Kasumi-1 (cell line): ENCODE results near the gene VASH2.

Experiments used
- DNase-seq, 2 experiments: peaks; one replicate each; lab custom pipeline; 2025; lab: John Stamatoyannopoulos, UW

The VASH2 gene

DNA sequence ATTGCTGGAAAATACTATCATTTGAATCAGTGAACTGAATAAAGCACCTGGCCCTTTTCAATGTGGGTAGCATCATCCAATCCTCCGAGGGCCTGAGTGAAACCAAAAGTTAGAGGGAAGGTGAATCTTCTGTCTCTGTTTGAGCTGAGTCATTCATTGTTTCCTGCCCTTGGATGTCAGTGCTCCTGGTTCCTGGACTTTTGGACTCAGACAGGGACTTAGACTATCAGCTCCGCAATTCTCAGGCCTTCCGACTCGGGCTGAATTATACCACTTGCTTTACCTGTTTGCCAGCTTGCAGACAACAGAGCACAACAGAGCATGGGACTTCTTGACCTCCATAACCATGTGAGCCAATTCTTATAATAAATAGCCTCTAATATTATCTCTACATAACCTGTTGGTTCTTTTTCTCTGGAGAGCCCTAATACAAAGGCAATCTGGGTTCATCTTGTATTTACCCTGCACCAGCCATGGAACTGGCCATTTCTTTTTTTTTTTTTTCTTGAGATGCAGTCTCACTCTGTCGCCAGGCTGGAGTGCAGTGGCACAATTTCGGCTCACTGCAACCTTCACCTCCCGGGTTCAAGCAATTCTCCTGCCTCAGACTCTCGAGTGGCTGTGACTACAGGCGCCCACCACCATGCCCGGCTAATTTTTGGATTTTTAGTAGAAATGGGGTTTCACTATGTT is 19.2 kb upstream of the VASH2 start:
- no peak for DNase-seq

DNA sequence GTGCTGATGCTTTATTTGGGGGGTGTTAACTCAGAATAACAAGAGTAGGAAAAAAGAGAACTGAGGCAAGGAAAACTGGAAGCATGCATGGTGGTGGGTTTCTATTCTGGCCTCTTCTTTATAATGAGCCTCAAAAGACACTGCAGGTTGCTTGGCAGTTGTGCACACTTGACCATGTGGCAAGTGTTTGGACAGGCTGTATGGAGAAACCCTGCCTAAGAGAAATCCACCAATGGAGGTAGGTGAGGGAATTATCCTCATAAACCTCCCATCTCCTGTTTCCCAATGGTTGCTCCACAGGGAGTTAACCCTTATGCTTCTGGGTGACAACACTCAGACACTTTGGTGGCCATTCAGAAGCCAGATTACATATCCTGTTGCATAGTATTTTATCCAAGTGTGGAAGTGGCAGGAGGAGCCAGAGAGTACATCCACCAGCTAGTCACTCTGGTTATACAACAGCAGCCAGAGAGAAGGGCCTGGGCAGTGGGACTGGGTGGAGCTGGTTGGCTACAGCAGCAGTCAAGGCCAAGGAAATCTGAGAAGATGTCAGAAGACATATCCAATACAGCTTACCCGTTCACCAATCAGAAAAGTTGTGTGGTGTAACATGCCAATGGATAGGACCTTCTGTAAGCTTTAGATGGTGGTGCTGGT is 16.4 kb upstream of the VASH2 start:
- DNase-seq: no peak

DNA sequence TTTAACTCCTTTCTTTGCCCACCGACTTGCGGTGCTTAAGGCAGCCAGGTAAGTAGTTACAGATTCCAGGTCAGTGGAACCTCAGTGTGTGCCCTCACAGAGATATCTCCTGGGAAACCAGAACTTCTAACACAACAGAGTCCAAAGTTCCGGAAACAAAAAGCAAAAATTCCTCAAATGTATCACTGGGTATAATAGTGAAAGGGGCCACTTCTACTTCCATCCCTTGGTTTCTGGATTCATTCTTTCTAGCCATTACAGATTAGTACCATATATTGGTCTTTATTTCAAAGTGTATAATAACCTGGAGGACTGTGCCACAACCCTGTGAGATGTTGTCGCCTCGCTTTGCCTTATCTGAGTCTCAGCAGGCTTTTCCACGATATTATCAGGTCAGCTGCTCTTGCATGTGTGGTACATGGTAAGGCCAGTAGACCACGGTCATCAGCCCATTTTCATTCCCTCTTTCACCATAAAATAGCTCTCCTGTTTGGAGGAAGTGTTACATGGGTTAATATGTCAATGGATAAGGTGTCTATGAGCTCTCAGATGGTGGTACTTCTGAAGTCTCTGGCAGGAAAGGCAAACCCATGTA is 14.9 kb upstream of the VASH2 start:
- DNase-seq: no peak

DNA sequence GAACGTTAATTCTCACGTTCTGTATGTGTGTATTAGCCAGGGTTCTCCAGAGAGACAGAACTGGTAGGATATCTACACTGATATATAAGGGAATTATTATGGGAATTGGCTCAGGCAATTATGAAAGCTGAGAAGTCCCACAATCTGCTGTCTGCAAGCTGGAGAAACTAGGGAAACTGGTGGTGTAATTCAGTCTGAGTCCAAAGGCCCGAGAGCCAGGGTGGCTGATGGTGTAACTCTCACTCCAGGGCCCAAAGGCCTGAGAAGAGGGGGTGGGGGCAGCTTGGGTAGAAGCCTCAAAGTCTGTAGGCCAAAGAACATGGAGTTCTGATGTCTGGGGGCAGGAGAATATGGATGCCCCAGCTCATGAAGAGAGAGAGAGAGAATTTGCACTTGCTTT is 13.3 kb upstream of the VASH2 start:
- no peak for DNase-seq

DNA sequence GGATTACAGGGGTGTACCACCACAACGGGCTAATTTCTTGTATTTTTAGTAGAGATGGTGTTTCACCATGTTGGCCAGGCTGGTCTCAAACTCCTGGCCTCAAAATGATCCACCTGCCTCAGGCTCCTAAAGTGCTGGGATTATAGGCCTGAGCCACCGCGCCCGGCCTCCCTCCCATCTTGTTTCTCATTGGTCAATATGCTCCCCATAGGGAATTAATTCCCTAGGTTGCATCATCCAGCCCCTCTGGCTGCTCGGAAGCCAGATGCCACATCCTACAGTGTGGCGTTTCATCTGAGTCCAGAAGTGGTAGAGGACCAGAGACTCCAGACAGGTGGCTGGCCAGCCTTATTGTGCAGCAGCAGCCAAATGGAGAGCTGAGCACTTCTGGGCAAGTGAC is 11.5 kb upstream of the VASH2 start:
- DNase-seq: no peak

DNA sequence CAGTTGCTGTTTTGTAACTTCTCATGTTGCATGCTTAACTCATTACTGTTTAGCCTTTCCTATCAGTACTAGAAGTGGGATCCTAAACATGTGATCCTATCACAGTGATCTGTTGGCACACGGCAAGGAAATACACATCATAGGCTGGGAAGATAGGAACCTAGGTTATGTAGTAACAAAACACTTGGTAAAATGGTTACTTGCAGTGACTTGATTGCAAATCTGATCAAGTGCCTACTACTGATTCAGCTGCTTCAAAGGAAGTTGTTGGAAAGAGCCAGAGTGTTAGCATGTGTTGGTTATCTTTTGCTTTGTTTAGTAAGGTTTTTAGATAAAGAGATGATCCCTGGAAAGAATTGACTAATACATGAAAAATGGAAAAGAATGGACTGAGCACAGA is 8.9 kb upstream of the VASH2 start:
- DNase-seq: no peak

DNA sequence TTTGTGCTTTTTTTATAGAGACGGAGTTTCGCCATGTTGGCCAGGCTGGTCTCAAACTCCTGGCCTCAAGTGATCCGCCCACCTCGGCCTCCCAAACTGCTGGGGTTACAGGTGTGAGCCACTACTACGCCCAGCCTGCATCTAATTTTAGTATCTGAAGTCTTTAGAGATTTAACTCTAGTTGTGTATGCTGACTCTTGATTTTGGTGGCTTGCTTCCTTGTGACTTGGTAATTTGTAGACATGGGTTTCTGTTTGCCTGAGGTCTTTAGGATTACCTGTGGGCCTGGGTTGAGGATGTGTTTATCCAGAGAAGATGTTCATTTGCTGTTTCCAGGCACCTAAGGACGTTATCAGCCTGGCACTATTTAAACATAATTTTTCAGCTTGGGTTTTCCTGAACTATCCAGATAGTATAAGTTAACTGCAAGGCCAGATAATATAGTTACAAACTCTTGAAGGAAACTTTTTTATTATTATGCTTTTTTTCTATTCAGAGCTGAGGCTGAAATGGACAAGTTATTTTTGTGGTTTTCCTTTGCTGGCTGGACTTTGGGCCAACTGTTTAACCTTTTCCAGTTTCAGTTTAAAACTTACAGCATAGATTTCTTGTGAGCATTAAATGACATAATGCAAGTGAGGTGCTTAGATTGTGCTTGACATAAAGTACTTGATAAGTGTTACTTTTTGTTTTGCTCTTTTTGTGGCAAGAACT is 7.5 kb upstream of the VASH2 start:
- DNase-seq: no peak

DNA sequence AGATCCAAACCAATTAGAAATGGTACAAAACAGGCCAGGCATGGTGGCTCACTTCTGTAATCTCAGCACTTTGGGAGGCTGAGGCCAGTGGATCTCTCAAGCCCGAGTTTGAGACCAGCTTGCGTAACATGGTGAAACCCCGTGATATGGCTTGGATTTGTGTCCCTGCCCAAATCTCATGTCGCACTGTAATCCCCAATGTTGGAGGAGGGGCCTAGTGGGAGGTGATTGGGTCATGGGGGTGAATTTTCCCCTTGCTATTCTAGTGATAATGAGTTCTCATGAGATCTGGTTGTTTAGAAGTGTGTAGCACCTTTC is 7.0 kb upstream of the VASH2 start:
- no peak for DNase-seq

DNA sequence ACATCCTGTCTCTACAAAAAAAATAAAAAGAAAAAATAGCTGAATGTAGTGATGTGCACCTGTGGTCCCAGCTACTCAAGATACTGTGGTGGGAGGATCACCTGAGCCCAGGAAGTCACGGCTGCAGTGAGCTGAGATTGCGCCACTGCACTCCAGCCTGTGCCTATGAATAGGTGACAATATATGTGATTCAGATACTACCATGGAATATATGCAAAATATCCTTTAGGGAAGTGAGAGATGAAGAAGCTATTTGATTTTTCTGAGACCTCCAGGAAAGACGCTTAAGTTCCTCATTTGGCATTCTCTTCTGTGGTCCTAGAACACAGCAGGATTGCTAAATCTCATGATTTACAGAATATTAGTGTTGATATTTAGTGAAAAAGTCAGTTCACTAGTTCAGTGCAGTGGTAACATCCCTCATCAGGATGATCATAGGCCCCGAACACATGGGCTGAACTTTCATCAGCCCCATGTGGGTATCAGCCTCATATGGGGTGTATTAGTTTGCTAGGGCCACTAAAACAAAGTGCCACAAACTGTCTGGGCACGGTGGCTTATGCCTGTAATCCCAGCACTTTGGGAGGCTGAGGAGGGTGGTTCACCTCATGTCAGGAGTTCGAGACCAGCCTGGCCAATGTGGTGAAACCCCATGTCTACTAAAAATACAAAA is 6.0 kb upstream of the VASH2 start:
- peak in 1 of 2 experiments; percentile 13 for DNase-seq

DNA sequence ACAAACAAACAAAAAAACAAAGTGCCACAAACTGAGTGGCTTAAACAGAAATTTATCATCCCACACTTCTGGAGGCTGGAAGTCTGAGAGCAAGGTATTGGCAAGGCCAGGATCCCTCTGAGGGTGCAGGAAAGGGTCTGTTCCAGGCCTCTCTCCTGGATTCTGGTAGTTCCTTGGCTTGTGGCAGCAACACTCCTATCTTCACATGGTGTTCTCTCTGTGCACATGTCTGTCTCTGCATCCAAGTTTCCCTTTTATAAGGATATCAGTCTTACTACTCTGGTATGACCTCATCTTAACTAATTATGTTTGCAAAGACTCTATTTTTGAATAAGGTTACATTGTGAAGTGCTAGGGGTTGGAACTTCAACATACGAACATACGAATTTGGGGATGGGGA is 5.3 kb upstream of the VASH2 start:
- no peak for DNase-seq

DNA sequence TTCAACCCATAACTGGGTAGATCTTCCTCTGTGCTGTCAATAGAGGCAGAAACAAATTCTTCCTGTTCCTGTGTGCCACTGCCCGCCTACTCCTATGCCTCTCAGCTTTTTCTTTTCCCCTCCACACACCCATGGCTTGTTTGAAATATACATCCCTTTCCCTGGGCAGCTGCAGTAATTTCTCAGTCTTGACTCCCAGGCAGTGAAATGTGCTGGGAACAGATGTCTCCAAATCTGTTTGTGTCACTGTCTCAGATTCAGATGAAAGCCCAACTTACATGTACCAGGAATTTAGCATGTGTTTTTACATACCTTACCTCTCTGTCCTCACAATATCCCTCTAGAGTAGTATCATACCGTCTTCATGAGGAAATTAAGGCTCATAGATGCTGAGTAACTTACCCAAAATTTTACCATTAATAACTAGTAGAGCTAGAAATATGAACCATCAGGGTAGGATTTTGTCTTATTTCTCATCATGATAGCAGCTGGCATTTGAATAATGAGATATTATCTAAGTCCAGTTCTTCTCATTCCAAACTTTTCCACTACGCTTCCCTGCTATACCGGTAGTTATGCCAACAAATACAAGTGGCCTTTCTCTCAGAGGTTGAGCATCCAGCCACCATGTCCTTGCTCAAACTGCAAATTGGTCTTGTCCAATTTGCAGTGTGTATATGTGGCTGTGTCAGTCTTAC is 4.7 kb upstream of the VASH2 start:
- DNase-seq: no peak

DNA sequence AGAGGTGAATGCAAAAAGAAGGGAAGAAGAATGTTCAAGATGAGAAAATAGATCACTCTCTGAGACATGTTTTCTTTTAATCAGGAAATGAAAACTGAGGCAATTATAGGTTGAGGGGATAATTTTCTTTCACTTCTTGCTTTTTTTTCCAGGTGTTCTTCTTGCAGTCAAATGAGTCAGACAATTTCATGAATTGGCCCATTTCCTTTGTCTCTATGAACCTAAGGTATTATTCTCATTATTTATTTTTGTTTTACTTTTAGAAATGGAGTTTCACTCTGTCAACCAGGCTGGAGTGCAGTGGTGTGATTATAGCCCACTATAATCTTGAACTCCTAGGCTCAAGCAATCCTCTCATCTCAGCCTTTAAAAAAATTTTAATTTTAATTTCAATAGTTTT is 3.5 kb upstream of the VASH2 start:
- no peak for DNase-seq

DNA sequence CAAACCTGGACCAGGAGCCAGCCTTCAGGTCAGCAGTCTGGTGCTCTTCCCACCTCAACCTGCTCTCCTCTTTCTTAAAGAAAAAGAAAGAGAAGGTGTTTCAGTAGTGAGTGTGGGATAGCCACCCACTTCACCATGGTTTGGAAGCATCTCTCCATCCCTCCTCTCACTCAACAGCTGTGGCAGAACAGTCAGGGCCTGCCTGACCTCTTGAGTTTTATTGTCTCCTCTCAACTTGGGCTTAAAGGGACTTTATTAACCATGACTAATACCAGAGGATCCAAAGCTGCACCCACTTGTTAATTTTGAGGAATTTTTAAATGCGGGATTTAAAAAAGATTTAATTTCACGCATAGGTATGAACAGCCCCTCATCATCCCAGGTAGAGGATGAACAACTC is 570 bp upstream of the VASH2 start:
- no peak for DNase-seq

DNA sequence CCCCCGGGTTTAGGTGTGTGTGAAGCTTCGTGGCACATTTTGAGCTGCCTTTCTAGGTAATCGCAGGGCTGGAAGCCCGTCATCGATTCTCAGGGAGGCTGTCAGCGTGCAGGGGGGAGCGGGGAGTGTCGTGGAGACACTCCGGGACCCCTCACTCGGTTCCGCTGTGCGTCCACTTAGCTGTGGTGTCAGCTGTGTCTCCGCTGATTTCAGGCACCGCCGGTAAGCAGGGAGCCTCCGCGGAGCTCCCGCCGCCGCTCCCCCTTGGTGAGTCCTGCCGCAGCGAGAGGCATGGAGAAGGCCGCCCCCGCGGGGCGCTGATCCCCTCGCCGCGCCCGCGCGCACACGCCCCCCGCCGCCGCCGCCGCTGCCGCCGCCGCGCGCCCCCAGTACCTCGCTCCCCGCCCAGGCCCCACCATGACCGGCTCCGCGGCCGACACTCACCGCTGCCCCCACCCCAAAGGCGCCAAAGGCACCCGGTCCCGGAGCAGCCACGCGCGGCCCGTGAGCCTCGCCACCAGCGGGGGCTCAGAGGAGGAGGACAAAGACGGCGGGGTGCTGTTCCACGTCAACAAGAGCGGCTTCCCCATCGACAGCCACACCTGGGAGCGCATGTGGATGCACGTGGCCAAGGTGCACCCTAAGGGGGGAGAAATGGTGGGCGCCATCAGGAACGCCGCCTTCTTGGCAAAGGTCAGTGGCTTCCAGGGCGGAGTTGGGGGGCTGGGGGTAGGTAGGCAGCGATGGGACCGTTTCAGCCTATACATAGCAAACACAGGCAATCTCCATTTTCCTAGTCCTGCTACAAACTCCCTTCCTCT is 995 bp downstream of the VASH2 start:
- no peak for DNase-seq

DNA sequence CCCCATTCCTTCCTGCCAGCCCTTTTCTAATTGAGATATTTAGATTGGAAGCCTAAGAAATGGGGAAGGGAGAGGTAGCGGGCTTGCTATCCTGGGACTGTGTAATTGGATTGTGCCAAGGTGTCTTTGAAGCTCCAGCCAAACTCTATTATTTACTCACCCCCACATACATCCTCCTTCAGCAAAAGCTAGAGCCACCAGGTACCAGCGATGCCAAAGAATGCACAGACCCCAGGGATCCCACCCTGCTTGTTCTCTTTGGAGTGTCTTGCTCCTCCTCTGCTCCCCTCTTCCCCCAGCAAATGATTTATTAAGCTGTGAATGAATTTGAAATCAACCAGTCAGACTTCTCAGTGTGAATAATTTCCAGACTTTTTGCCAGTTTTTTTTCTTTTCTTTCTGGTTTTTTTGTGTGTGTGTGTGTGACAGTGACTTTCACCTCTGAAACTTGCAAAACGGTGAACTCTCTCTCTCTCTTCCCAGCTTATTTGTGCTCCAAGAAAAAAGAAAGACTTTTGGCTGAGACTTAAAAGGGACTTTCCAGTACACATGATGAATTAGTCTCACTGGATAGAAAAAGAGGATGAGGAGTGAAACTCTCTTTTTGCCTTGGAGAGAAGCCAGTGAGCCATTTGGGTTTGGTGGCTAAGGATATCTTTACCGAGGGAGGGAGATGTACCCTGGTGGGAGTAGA is 1.8 kb downstream of the VASH2 start:
- DNase-seq: no peak

DNA sequence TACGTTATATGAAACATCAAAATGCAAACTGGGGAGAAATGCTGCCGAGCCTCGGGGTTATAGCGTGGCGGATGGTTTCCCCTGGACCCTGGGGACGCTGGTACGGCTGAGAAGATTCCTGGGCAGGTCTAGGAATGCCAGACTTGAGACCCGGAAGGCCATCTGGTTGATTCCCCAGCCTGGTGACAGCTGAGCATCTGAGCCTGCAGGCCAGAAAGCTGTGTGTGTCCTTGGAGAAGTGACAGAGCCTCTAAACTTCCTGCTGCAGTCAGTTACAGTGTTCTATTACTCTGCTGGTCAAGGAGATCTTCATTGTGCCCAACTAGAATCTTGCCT is 2.3 kb downstream of the VASH2 start:
- DNase-seq: no peak

DNA sequence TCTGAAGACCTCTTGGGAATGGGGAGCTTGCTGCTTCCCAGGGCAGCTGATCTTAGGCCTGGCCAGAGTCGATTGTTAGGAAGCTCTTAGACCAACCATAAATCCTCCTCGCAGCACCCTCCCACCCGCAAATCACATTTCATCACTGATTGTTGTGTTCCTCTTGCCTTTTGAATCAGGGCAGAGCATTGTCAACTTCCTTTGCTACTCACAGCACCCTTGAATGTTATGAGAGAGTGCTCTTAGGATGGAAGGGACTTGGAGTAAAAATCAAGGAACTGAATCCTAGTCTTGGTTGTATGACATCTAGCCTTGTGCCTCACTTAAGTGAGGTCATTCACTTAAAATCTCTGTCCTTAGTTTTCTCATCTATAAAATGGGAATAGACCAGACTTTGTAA is 3.0 kb downstream of the VASH2 start:
- DNase-seq: no peak

DNA sequence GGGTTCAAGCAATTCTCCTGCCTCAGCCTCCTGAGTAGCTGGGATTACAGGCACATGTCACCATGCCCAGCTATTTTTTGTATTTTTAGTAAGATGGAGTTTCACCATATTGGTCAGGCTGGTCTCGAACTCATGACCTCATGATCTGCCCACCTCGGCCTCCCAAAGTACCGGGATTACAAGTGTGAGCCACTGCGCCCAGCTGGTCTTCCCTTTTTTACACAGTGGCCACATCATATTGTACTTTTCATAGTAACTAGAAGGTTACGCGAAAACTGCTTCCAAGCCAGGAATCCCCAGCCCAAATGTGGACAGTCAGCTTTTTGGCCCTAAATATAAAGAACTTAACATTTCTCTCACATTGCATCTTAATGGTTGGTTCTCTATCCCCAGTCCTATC is 4.2 kb downstream of the VASH2 start:
- no peak for DNase-seq

DNA sequence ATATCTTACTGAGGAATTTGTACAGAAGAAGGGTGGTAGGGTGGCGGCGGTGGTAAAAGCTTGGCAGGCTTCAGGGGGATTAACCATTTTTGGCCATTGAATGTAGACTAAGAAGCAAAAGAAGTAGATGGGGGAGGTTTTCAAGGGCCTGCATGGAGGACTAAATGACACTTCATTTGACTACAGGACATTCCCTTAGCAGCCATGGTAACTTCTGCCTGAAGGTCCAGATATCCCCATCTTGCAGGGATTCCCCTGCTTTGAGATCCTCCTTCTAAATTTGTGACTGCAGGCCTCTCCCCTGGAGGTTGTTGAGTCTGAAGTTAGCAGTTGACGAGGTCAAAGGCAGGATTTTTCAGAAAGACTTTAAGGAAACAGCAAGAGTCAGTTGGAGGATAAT is 4.8 kb downstream of the VASH2 start:
- no peak for DNase-seq

DNA sequence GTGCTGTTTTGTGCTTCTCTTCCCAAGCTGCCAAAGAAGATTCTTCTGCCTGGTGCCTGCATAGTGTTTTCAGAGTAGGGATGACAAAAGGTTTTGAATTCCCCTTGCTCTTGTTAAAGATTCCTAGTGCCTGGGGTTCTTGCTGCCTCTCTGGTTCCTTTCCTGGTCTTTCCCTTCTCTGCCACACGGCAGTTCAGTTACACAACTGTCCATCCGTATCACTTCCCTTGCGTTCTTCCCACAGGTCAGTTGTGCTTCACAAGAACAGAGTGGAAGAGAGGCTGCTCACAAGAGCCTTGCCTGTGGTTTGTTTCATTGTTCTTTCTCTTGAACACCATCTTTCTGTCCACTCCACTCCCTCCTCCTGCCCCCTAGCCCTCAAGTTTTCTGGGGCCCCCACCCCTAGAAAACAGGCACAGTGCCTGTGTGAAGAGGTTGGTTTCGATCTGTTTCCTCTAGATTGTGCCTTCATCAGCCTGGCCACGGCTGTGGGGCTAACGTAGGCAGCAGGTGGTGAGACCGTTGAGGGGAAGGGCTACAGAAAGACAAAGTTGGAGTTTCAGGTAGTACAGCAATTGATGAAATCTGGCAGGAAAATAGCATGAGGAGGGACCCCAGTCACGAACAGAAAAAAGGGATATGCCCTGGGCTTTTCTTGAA is 5.8 kb downstream of the VASH2 start:
- DNase-seq: no peak
